DND-41 (cell line): ENCODE measurements around the gene AP2A1.

ENCODE experiments used
- ATAC-seq: fragments of 200-7000 bp; cut with Tn5 transposase; 3 replicates; pipeline ENCODE4 v1.9.1; 2021; ENCODE audit warnings: low read depth; ENCODE audit not compliant: insufficient read depth
- DNase-seq: peaks from one replicate; pipeline ENCODE4 v3.0.0-alpha.2; 2020
- H2AFZ ChIP-seq: 2 replicates; pipeline ENCODE4 v1.6.0; 2012; ENCODE audit warnings: low read depth, low read length
- H3K27ac ChIP-seq: 2 replicates; pipeline ENCODE4 v1.5.1; 2012; ENCODE audit warnings: low read length, inconsistent platforms
- H3K27me3 ChIP-seq: fragments of 200-600 bp; sonication (generic); 2 replicates; pipeline ENCODE4 v1.6.0; 2012; ENCODE audit warnings: low read length, mild to moderate bottlenecking, inconsistent platforms; ENCODE audit not compliant: insufficient read depth, poor library complexity
- H3K36me3 ChIP-seq: 2 replicates; pipeline ENCODE4 v1.5.1; 2012; ENCODE audit warnings: low read length, inconsistent platforms; ENCODE audit not compliant: insufficient read depth
- H3K4me1 ChIP-seq: 2 replicates; pipeline ENCODE4 v1.5.1; 2012; ENCODE audit warnings: mild to moderate bottlenecking, low read length; ENCODE audit not compliant: insufficient read depth
- H3K4me2 ChIP-seq: 2 replicates; pipeline ENCODE4 v1.6.0; 2012; ENCODE audit warnings: mild to moderate bottlenecking, moderate library complexity, low read length, inconsistent platforms; ENCODE audit not compliant: insufficient read depth
- H3K4me3 ChIP-seq, 2 experiments: fragments of 200-600 bp in 1 of 2; shearing (Covaris generic) in 1 of 2; 2 replicates each; pipeline ENCODE4 v1.5.1; 2012 to 2016; ENCODE audit warnings: inconsistent platforms in 2 of 2, low read length in 2 of 2, mild to moderate bottlenecking in 2 of 2, low read depth in 1 of 2, moderate library complexity in 1 of 2
- H3K79me2 ChIP-seq: 2 replicates; pipeline ENCODE4 v1.6.0; 2012; ENCODE audit warnings: low read length, inconsistent platforms; ENCODE audit not compliant: insufficient read depth
- H3K9ac ChIP-seq: 2 replicates; pipeline ENCODE4 v1.6.0; 2012; ENCODE audit warnings: low read depth, mild to moderate bottlenecking, inconsistent platforms, low read length, moderate library complexity
- H3K9me3 ChIP-seq: 2 replicates; pipeline ENCODE4 v1.5.1; 2012; ENCODE audit warnings: low read length, moderate library complexity, mild to moderate bottlenecking, inconsistent platforms; ENCODE audit not compliant: insufficient read depth, severe bottlenecking
- H4K20me1 ChIP-seq: 2 replicates; pipeline ENCODE4 v1.6.0; 2012; ENCODE audit warnings: low read length; ENCODE audit not compliant: insufficient read depth
- CTCF ChIP-seq: IDR thresholded peaks from 2 replicates; pipeline ENCODE4 v1.5.1; 2012; ENCODE audit warnings: borderline replicate concordance, low read length, moderate library complexity, mild to moderate bottlenecking; ENCODE audit not compliant: poor library complexity, severe bottlenecking; ENCODE audit errors: extremely low read depth
- EZH2 ChIP-seq: IDR thresholded peaks from 3 replicates; pipeline ENCODE4 v1.6.1; 2012; ENCODE audit warnings: borderline replicate concordance, low read depth, mild to moderate bottlenecking, moderate library complexity, low read length, inconsistent platforms; ENCODE audit not compliant: severe bottlenecking

AP2A1 gene

GRCh38 chr19:49773663-49774350 is 7.0 kb downstream of the AP2A1 start:
- Histone ChIP-seq H3K9ac (no peak overlapping the region), H3K4me1 (peaks cover 5% of the 10 kb centered on the region), H3K36me3 (peaks cover 22% of the 10 kb centered on the region), H3K9me3 (no peaks in the 10 kb centered on the region), H3K4me3 (no peak overlapping the region), H3K27ac (no peak overlapping the region), H3K27me3 (no peaks in the 10 kb centered on the region), H3K4me2 (no peak overlapping the region), H2AFZ (no peak overlapping the region), H4K20me1 (peaks cover 22% of the 10 kb centered on the region), H3K79me2 (peaks cover 51% of the 10 kb centered on the region)
- no peak for ATAC-seq
- TF ChIP-seq EZH2: no peak
- no peak for TF ChIP-seq CTCF
- DNase-seq: no peak

DNA sequence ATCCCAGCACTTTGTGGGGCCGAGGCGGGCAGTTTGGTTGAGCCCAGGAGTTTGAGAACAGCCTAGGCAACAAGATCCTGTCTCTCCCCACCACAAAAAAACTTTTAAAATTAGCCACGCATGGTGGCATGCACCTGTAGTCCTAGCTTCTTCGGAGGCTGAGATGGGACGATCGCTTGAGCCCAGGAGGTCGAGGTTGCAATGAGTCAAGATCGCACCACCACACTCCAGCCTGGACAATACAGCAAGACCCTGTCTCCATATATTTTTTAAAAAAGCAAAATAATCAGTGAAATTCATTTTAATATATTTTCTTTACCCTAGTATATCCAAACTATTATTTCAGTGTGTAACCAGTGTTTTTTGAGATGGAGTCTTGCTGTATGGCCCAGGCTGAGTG is 8.2 kb downstream of the AP2A1 start:
- no peak for DNase-seq
- H3K9me3 ChIP-seq: no peaks in the 10 kb centered on the region
- H3K27me3 ChIP-seq: no peaks in the 10 kb centered on the region
- H2AFZ ChIP-seq: no peak overlapping the region
- no peak overlapping the region for H3K9ac ChIP-seq
- no peak overlapping the region for H3K27ac ChIP-seq
- no peak overlapping the region for H3K4me2 ChIP-seq
- ATAC-seq: no peak
- peaks cover 17% of the 10 kb centered on the region for H4K20me1 ChIP-seq
- no peaks in the 10 kb centered on the region for H3K4me1 ChIP-seq
- H3K79me2 ChIP-seq: peaks cover 45% of the 10 kb centered on the region
- H3K36me3 ChIP-seq: peaks cover 19% of the 10 kb centered on the region
- TF ChIP-seq CTCF (no peak), EZH2 (no peak)
- H3K4me3 ChIP-seq: no peak overlapping the region

- H3K9ac ChIP-seq: no peak overlapping the region
- peaks cover 38% of the 10 kb centered on the region for H3K79me2 ChIP-seq
- TF ChIP-seq CTCF: no peak
- TF ChIP-seq EZH2: no peak
- H3K27ac ChIP-seq: no peak overlapping the region
- no peaks in the 10 kb centered on the region for H3K9me3 ChIP-seq
- H3K36me3 ChIP-seq: peaks cover 19% of the 10 kb centered on the region
- no peaks in the 10 kb centered on the region for H3K27me3 ChIP-seq
- H3K4me1 ChIP-seq: no peaks in the 10 kb centered on the region
- ATAC-seq: no peak
- no peak overlapping the region for H2AFZ ChIP-seq
- peaks cover 17% of the 10 kb centered on the region for H4K20me1 ChIP-seq
- DNase-seq: no peak
- H3K4me2 ChIP-seq: no peak overlapping the region
- no peak overlapping the region for H3K4me3 ChIP-seq
Observed at GRCh38 chr19:49775742-49776370, 9.1 kb downstream of the AP2A1 start.
